ENCODE results near the gene GAD1. TPM values are rescaled to one million over a fixed set of nuclear protein-coding genes. Genes with fewer than 3 reads are reported as not detected.
A peak's percentile ranks its signal among the peaks of the same experiment; 100 is the strongest.

GAD1 gene
- total RNA-seq, 1 donor from 2014 or later, result not detected

GRCh38 chr2:170814533-170815230, 2.0 kb upstream of the GAD1 start:
- Mint-ChIP-seq H3K27ac (ENCODE audit: unreplicated experiment) (no peak overlapping the region), H3K36me3 (ENCODE audit: low read depth) (peaks cover 2% of the 10 kb centered on the region), H3K27me3 (ENCODE audit: low read depth) (peaks cover 77% of the 10 kb centered on the region), H3K4me3 (ENCODE audit: unreplicated experiment) (no peak overlapping the region), H3K9me3 (ENCODE audit: low read depth) (no peaks in the 10 kb centered on the region), H3K4me1 (ENCODE audit: low read depth) (peaks cover 33% of the 10 kb centered on the region)
- TF ChIP-seq CTCF (IDR thresholded peaks at IDR 0.05), result no peak
- no peak for DNase-seq (ENCODE audit: low spot score)

GRCh38 chr2:170815311-170815710, 1.4 kb upstream of the GAD1 start:
- no peaks in the 10 kb centered on the region for H3K9me3 Mint-ChIP-seq (ENCODE audit: low read depth)
- no peak overlapping the region for H3K27ac Mint-ChIP-seq (ENCODE audit: unreplicated experiment)
- peak overlapping the region; percentile 48 for H3K4me3 Mint-ChIP-seq (ENCODE audit: unreplicated experiment)
- H3K27me3 Mint-ChIP-seq (ENCODE audit: low read depth), result peaks cover 76% of the 10 kb centered on the region
- no peak for DNase-seq (ENCODE audit: low spot score)
- peaks cover 33% of the 10 kb centered on the region for H3K4me1 Mint-ChIP-seq (ENCODE audit: low read depth)
- H3K36me3 Mint-ChIP-seq (ENCODE audit: low read depth), result peaks cover 2% of the 10 kb centered on the region
- TF ChIP-seq CTCF (IDR thresholded peaks at IDR 0.05), result no peak

GRCh38 chr2:170815746-170816503, 762 bp upstream of the GAD1 start:
- Mint-ChIP-seq H3K9me3 (ENCODE audit: low read depth) (no peaks in the 10 kb centered on the region), H3K4me3 (ENCODE audit: unreplicated experiment) (peak overlapping the region; percentile 48), H3K4me1 (ENCODE audit: low read depth) (peaks cover 38% of the 10 kb centered on the region), H3K27me3 (ENCODE audit: low read depth) (peaks cover 81% of the 10 kb centered on the region), H3K27ac (ENCODE audit: unreplicated experiment) (no peak overlapping the region), H3K36me3 (ENCODE audit: low read depth) (peaks cover 2% of the 10 kb centered on the region)
- peak; percentile 95 for TF ChIP-seq CTCF (IDR thresholded peaks at IDR 0.05)
- DNase-seq (ENCODE audit: low spot score), result no peak

- no peak for DNase-seq (ENCODE audit: low spot score)
- Mint-ChIP-seq H3K9me3 (ENCODE audit: low read depth) (no peaks in the 10 kb centered on the region), H3K4me3 (ENCODE audit: unreplicated experiment) (peak overlapping the region; percentile 62), H3K27ac (ENCODE audit: unreplicated experiment) (peak overlapping the region; percentile 17), H3K36me3 (ENCODE audit: low read depth) (peaks cover 2% of the 10 kb centered on the region), H3K27me3 (ENCODE audit: low read depth) (peaks cover 88% of the 10 kb centered on the region), H3K4me1 (ENCODE audit: low read depth) (peaks cover 49% of the 10 kb centered on the region)
- TF ChIP-seq CTCF (IDR thresholded peaks at IDR 0.05), result no peak
Measured at GRCh38 chr2:170817093-170818035, 677 bp downstream of the GAD1 start.

Data from chondrocyte (in vitro differentiated cells).